GM20000 (cell line): ENCODE data around the gene DUSP5.

Experiments
- DNase-seq: peaks from one replicate; pipeline ENCODE4 v3.0.0; 2012; ENCODE audit warnings: low spot score
- TF ChIP-seq, protein P1 (sequence below): IDR thresholded peaks from 2 replicates; pipeline ENCODE4 v1.5.1; 2012; ENCODE audit warnings: mild to moderate bottlenecking, control low read depth; ENCODE audit errors: extremely low read depth, missing control alignments

The DUSP5 gene

DNA sequence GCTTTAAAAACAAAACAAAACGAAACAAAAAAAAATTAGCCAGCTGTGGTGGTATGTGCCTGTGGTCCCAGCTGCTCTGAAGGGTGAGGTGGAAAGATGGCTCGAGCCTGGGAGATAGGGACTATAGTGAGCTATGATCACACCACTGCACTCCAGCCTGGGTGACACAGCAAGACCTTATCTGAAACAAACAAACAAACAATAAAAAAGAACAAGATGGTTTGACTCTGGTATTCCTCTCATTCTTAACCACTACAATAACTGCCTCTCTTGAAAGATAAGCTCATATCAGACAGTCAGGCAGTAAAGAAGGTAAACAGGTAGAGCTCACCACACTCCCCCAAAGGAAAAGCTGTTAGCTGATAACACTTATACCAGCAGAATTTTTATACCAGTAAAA is 14.1 kb upstream of the DUSP5 start:
- TF ChIP-seq, protein P1, sequence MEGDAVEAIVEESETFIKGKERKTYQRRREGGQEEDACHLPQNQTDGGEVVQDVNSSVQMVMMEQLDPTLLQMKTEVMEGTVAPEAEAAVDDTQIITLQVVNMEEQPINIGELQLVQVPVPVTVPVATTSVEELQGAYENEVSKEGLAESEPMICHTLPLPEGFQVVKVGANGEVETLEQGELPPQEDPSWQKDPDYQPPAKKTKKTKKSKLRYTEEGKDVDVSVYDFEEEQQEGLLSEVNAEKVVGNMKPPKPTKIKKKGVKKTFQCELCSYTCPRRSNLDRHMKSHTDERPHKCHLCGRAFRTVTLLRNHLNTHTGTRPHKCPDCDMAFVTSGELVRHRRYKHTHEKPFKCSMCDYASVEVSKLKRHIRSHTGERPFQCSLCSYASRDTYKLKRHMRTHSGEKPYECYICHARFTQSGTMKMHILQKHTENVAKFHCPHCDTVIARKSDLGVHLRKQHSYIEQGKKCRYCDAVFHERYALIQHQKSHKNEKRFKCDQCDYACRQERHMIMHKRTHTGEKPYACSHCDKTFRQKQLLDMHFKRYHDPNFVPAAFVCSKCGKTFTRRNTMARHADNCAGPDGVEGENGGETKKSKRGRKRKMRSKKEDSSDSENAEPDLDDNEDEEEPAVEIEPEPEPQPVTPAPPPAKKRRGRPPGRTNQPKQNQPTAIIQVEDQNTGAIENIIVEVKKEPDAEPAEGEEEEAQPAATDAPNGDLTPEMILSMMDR: no peak

DNA sequence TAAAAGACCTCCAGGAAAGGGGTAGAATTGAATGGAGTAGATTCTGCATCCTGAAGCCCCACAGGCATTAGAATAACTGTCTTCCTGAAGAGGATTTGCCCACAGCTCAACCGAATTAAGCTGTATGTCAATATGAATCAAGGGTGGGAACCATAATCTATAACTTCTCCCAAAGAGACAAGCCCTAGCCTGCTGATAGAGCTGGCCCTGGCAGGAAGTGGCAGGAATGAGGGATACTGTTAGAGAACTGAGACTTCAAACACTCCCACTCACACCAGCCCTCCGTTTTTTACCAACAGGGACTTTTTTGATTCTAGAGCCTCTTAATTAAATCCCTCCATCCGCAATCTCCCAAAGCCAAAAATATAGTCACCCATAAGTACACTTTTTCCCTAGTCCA is 12.2 kb upstream of the DUSP5 start:
- TF ChIP-seq, protein P1: no peak
- no peak for DNase-seq

More for the DNA sequence above, 14.1 kb upstream of the DUSP5 start:
- DNase-seq: no peak

DNA sequence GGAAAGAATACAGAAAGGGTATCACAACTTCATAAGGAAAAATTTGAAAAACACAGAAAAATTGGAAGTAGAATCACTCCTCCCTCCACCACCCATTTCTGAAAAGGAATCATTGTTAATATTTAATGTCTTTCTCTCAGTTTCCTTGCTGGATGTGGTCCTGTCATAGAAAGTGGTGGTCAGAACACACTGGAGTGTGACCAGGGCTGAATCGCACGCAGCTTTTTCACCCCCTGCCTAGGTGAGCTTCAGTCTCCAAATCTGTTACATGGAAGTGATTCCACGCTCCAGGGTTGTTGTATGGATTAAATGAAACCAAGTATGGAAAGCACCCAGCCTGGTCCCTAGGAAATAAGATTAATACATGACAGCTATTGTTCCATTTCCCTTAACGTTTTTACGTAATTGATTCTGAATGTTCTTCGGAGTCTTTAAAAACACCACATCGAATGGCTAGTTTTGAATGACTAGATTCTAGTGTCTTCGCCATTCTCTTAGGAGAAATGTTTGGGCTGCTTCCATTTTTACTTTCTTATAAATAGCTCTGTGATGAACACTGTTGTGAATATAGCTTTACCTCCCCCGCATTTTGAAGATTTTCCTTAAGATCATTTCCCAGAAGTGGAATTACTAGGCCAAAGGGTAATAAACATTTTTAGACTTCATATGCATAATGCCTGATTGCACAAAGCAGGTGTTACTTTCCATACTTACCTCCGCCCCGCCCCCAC is 10.9 kb upstream of the DUSP5 start:
- TF ChIP-seq, protein P1: no peak
- no peak for DNase-seq

DNA sequence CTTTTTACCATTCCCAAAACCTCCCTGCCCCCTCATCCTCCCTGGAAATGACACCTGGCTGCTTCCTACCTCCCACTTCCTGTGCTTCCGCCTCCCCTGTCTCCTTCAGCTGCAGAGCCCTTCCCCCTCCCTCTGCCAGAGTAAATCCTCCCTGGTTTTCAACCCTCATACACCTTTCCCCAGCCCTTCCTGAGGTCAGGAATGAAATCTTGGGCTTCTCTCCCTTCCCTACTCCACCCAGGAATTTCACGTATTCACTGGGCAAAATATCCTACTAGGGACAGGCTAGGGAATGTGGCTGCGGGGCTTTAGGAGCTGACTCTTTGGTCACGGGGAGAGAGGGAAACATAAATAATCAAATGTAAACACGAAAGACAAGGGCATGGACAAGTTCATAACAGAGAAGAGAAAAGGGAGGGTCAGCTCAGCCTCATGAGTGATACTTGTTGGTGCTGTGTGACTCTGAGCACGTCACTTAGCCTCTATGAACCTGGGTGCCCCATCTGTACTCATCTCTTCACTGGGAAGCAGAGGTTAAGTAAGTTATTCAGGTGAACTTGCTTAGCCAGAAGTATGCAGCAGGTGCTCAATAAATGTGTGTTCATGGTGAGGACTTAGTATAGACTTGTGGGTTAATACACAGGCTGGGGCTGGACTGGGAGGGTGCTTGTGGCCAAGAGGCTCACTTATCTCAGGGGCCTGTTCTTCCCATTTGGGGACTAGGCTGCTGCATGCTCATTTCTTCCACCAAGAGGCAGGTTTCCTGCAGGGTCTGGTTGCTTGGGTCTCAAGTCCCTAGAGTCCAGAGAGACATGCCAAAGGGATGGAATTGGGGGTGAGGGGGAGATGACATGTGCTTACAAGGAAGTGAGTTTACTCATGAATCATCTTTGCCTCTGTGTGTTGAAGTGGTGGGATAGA is 10.0 kb upstream of the DUSP5 start:
- TF ChIP-seq, protein P1: no peak
- DNase-seq: no peak

DNA sequence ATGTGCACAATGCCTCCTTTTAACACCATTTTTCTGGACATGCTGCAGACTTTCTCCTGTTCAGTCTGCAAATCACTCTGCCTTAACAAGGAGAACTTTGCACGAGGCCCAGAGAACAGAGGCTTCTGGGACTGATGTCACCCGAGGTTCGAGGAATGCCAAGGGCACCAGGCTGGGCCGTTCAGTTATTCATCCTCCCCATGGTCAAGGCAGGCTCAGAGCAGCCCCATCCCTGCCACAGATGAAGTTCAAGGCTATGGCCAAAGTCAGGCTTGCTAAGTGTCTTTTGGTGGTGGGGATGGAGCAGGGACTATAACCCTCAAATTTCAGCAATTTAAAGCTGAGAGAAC is 9.4 kb upstream of the DUSP5 start:
- no peak for DNase-seq

DNA sequence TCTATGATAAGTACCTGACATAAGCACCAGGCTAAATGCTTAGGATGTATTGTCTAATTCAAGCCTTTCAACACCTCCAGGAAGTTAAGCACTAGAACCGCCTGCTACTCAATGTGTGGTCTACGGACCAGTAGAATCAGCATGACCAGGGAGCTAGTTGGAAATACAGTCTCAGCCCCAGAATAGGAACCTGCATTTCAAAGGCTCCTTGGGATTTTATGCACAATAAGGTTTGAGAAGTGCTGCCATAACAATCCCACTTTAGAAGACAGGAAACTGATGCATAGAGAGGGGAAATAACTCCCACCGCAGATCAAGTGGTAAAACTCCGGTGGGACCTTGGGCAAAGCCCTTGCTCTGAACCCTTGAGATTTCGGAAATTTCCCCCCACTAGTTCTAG is 8.8 kb upstream of the DUSP5 start:
- DNase-seq: no peak
- TF ChIP-seq, protein P1: no peak

More for the DNA sequence above, 9.4 kb upstream of the DUSP5 start:
- TF ChIP-seq, protein P1: no peak

DNA sequence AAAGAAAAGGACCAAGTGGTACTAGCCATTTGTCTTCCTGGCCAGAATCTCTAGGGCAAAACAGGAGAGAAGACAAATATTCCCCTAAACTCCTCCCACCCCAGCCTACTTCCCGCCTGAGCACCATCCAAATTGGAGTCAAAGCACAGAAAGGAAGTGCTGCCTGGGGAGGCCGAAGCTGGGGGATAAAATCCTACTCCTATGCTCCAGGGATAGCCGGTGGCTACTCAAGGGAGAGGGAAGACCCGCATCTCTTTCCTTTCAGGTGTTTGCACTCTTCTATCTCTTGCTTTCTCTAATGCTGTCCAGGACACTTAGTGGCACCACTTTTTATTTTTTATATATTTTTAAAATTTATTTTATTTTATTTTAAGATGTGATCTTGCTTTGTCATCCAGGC is 7.1 kb upstream of the DUSP5 start:
- DNase-seq: no peak

More for the DNA sequence above, 7.1 kb upstream of the DUSP5 start:
- TF ChIP-seq, protein P1: no peak
